HG02610 (cell line): ENCODE results near the gene KCNJ14.

Experiments
- ATAC-seq: cut with Tn5 transposase; IDR thresholded peaks from one replicate; pipeline ENCODE4 v1.9.1; 2021; ENCODE audit warnings: mild to moderate bottlenecking, moderate library complexity; ENCODE audit not compliant: unreplicated experiment

The KCNJ14 gene

GRCh38 chr19:48455171-48455907 lies at the start of gene KCNJ14:
TSS of gene KCNJ14 (plus strand) at chr19:48455574. CDS start at chr19:48461725, 6,151 bp downstream.
- no peak for ATAC-seq

- no peak for ATAC-seq
These were observed 49.5 kb upstream of the KCNJ14 start for GRCh38 chr19:48405850-48406249.

- no peak for ATAC-seq
These were observed 41.3 kb upstream of the KCNJ14 start for GRCh38 chr19:48413879-48414587.

GRCh38 chr19:48415395-48415794 lies 40.0 kb upstream of the KCNJ14 start:
- ATAC-seq: no peak

- ATAC-seq: no peak
These were observed 39.6 kb upstream of the KCNJ14 start for GRCh38 chr19:48415806-48416221.

GRCh38 chr19:48417421-48417820 lies 38.0 kb upstream of the KCNJ14 start:
- ATAC-seq: no peak

- no peak for ATAC-seq
These were observed 36.9 kb upstream of the KCNJ14 start for GRCh38 chr19:48418317-48419064.

- ATAC-seq: peak; percentile 56
These were observed 36.0 kb upstream of the KCNJ14 start for GRCh38 chr19:48419158-48419920.

GRCh38 chr19:48421548-48421947 lies 33.8 kb upstream of the KCNJ14 start:
- no peak for ATAC-seq

- ATAC-seq: no peak
These were observed 30.6 kb upstream of the KCNJ14 start for GRCh38 chr19:48424694-48425219.

- ATAC-seq: no peak
These were observed 26.7 kb upstream of the KCNJ14 start for GRCh38 chr19:48428670-48429069.

GRCh38 chr19:48433337-48433736 lies 22.0 kb upstream of the KCNJ14 start:
- no peak for ATAC-seq

- ATAC-seq: no peak
These were observed 18.8 kb upstream of the KCNJ14 start for GRCh38 chr19:48436586-48436985.

GRCh38 chr19:48441360-48442050 lies 13.9 kb upstream of the KCNJ14 start:
- ATAC-seq: no peak

GRCh38 chr19:48442116-48443035 lies 13.0 kb upstream of the KCNJ14 start:
- no peak for ATAC-seq

- no peak for ATAC-seq
These were observed 12.1 kb upstream of the KCNJ14 start for GRCh38 chr19:48443256-48443655.

- ATAC-seq: no peak
These were observed 11.6 kb upstream of the KCNJ14 start for GRCh38 chr19:48443731-48444128.

GRCh38 chr19:48444129-48444935 lies 11.0 kb upstream of the KCNJ14 start:
- no peak for ATAC-seq
